ENCODE results near the gene SPATA3.
A peak's percentile ranks its signal among the peaks of the same experiment; 100 is the strongest.

Gene SPATA3

DNA sequence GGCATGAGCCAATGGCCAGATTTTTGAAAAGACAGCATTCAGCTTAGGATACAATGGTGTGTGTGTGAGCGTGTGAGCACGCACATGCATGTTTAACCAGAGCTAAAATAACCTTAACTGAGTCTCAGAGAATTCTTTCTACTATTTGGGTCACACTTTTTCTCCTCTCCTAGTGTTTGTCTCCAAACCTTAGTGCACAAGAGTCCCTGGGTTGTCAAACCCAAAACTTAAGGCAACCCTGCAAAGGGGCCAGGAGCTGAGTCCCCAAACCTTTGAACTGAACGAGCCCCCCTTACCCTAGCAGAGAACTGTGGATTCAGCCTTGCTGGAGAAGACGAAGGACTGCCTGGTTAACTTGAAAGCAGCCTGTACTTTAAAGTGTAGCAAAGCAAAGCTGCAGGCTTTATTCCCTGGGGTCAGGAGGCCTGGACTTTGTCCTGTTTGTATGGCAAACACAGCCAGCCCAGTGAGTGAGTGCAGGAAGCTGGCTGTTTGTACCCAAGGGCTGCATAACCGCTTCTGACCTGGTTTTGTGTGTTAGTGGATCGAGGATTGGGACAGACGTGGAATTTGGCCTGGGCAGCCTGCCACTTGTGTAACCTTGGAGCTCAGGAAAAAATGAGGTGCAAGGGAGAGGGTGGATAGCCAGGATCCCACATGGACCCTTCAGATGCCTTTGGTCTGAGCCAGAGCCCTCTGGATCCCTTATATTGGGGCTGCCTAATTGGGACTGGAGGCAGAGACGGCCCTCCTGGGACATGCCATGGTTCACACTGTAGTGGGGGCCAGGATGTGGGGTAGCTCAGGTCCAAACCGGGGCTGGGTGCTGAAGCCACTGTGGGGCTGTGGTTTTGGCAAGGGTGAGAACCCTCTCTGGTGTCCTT, 54.3 kb downstream of the SPATA3 start:
- no peak for DNase-seq (ENCODE audit: low read depth)

DNA sequence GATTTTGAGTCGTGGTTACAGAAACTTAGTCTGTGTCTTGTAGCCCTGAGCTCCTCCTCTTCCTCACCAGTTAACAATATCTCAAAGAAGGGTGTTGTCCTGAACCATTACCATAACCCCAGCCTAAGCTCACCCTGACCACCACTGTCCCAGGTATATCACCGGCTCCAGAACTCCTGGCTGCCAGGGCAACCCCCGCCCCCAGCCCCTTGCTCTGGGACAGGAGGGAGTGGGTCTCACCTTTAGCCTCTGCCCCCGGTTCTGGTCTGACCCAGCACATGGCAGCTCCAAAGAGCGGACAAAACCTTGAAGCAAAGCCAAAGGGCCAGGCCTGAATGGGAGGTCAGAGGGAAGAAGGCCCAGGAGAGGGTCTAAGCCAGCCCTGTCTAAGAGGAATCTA, 55.2 kb downstream of the SPATA3 start:
- DNase-seq (ENCODE audit: low read depth) = no peak

DNA sequence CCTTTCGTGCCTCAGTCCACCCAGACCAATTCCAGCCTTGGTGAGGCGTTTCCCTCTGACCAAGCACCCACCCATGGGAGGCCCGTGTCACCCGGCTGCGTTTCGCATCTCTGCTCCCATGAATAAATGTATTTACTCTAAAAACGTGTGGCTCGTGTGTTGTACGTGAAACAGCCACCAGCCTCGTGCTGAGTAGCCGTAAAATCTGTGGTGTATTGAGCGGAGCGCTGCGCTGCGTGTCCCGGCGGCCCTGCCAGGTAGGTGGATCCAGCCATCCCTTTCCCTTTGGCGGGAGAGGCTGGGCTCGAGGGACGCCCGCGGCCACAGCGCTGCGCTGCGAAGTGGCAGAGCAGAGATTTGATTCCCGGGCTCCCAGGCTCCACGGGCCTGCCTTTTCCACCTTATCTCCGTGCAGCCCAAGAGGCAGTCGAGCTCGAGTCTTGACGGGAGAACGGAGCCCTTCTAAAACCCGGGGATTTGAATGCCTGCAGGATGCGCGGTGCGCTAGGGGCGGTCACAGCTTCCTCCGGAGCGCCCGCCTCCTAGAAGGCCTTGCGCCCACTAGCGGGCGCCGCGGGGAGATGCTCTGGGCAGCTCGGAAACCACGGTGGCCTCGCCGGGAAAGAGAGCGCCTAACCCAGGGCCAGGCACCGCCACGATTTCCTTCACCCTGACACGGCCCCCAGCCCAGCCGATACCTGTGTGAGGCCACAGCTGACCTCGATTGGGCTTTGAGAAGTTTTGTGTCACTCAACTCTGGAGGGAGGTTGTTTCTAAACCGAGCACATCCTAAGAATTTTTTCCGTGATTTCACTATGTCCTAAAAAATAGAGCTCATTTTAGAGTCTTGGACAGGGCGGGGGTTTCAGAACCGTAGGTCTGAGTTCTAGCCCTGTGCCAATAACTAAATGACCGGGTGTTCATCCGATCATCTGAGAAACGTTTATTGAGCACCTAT, 56.9 kb downstream of the SPATA3 start:
- DNase-seq (ENCODE audit: low read depth) = peak; percentile 65

DNA sequence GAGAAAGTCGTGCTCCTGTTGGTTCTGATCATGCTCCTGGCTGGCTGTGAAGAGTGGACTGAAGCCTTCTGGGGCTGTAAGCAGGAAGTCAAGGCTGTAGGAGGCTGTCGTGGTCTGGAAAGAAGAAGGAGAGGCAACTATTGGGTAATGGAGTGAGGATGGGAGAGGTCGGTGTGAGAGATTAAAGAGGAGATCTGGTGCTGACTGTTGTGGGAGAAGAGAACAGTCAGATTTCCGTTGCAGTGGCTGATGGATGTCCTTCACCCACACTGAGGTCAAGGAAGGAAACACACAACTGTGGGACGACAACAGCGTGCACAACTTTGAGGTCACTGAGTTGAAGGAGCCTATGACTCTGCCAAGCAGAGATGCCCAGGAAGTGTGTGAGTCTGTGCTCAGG, 57.9 kb downstream of the SPATA3 start:
- no peak for DNase-seq (ENCODE audit: low read depth)

DNA sequence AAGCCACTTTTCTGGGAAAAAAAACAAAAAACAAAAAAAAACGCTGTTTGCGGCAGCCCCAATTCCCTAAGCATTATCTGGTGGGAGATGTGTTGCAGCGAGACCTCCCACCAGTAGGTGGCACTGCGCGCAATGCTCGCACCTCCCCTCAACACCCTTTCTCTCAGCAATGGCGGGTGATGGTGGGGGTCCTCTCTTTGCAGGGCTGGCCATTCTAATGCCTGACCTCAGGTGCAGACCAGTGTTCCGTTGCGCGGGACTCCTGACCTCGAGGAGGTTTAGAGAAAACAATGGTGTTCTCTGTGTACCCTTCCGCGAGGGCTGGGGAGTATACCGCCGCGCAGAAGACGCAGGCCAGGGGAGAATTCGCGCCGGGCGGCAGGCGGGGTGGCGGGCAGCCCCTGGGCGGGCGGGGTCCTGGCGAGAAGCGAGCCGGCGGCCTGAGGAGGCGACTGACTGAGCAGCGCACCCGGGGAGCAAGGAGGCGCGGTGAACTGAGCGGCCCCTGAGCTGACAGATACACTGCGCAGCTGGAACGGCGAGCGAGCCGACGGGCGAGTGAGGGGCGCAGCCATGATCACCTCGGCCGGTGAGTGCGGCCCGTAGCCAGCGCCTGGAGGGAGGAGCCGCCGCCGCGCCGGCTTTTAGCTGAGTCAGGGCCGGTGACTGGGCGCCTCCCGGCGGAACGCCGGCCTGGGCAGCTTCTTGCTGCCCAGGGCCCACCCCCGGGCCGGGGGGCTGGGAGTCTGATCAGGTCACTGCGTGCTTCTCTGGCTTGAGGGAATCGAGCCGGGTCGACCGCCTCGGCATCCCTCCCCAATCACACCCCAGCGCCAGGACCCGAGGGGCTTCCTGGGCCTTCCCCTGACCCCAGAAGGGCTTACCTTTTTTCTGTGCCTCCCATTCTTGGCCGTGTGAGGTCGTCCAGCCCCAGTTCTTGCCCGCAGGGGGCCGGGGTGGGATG, 60.8 kb downstream of the SPATA3 start, which contains the start of gene PSMD1:
PSMD1 (plus strand) TSS at position 415 of the 964 bp plus-strand sequence; CDS start at position 574, 159 bp downstream.
- DNase-seq (ENCODE audit: low read depth) = peak; percentile 83

DNA sequence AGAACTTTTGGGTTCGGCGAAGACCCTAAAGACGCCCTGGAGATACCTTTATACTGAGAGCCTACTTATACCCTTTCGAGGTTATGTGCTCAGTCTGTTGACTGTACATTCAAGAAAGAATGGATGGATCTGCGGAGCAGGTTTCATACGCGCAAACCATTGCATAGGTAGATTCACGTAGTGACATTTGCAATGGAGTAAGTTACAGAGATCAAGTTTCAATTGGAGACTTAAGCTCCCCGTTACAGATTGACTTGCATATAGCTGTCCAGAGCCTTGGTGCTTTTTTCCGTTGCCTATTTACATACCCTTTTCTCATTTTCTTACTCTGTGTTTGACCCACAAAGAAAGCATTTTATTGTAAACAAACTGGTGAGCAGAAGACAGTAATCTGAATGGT, 61.7 kb downstream of the SPATA3 start:
- no peak for DNase-seq (ENCODE audit: low read depth)

Measured in T-helper 22 cell (primary cell).